NCI-H1092 treated with DMSO at 0.1 percent for 48 hours (cell line): ENCODE data around the gene RHBDL1.
A peak's percentile ranks its signal among the peaks of the same experiment; 100 is the strongest.

Experiments
- DNase-seq: peaks from one replicate; lab custom pipeline; 2025; lab: John Stamatoyannopoulos, UW

The RHBDL1 gene

GRCh38 chr16:674968-675883 is at the start of gene RHBDL1:
Gene RHBDL1 (plus strand): TSS chr16:675671. CDS start chr16:675791, 120 bp downstream.
- no peak for DNase-seq

- DNase-seq: no peak
Observed at GRCh38 chr16:625977-626765, 49.3 kb upstream of the RHBDL1 start.

GRCh38 chr16:626787-627453 is 48.6 kb upstream of the RHBDL1 start:
- no peak for DNase-seq

DNA sequence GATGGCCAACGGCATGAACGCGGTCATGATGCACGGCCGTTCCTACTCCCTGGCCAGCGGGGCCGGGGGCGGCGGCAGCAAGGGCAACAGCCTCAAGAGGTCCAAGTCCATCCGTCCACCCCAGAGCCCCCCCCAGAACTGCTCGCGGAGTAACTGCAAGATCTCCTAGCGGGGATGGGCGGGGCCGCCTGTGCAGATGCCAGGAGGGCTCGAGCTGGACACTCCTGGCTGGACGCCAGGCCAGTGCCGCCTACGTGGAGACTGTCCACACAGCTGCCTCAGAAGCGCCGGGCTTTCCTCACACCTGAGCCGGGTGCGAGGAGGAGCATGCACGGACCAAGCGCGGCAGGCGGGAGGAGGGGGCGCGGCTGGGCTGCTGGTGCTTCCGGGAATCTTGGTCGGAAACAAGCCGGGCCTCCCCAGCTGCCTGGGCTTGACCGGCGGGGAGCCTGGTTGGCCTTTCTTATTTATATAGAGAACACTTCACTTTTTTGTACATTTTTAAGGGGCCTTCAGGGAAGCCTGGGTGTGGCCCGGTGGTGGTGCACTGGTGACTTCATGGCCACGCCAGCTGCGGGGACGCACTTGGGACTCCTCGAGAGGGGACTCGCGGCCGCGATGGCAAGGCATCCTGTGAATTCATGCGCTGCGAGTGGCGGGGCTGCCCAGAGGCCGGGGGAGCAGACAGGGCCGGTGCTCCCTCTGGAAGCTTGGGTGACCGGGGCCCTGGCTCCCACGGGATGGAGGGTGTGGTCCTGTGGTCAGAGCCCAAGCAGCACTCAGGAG is 47.8 kb upstream of the RHBDL1 start:
- DNase-seq: peak; percentile 16

- DNase-seq: no peak
Observed at GRCh38 chr16:628321-629061, 47.0 kb upstream of the RHBDL1 start.

DNA sequence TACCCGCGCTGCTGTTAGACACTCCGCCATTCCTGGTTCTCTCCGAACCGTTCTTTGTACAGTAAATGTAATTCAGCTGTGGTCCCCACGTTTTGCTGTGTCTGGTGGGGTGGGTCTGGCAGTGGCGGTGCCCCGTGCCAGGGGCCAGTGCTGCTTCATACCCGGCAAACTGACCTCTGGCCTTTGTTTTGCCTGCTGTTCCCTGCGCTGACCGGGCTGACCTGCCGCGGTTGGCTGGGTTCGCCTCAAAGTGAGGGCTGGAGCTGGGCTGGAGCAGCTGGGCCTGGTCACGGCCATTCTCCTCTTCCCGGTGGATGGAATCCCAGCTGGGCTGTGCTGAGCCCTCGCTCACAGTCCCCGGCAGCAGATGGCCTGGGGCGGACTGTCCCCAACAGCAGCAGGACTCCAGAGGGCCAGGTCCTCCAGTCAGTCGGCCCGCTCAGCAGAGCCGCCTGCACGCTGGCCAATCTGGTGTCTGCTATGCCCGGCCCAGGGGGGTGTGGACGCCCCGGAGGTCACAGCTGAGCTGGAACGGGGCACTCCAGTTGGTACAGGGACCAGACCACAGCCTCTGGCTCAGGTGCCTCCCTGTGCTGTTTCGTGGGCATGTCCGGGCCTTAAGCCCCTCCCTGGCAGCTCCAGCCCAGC is 46.2 kb upstream of the RHBDL1 start:
- DNase-seq: no peak

DNA sequence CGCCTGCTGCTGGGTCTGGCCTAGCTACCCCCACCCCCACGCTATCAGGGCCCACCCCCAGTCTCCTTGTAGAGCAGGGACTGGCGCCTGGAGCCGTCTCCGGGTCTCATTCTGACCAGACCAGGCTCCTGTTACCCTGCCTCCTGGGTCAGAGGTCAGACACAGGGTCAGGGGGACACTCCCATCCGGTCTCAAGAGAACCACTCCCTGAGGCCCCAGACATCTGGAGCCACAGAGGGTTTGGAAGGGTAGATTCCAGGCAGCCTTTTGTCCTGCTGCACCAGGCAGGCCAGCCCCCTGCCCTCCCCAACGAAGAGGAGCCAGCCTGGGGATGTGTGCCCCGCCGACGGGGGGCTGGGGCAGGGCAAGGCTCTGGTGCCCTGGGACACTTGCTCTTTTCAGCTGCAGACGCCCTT is 45.6 kb upstream of the RHBDL1 start:
- DNase-seq: no peak

- no peak for DNase-seq
Observed at GRCh38 chr16:630249-630814, 45.1 kb upstream of the RHBDL1 start.

DNA sequence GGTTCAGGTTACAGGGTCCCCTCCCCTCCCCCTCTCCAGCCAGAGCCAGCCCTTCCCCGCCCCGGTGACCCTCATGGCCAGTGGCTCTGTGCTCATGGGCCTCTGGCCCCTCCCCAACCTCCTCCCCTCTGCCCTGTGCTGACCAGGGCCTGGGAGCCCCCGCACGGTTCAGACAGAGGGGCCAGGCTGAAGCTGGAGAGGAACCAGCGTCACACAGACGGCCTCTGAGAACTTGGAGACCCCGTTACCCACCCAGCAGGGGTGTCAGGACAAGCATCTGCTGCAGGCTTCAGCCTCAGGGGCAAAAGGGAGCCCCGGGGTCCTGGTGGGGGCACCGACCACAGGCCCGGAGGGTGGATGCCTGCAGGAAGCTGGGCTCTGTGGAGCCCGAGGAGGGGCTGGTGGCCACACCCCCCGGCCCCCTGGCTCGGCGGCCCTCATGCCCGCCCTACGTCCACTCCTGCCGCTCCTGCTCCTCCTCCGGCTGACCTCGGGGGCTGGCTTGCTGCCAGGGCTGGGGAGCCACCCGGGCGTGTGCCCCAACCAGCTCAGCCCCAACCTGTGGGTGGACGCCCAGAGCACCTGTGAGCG is 44.6 kb upstream of the RHBDL1 start, which contains the start of gene WFIKKN1:
WFIKKN1 (plus strand) TSS at position 171 of the 591 bp plus-strand sequence; CDS start at position 440, 269 bp downstream.
- DNase-seq: no peak

DNA sequence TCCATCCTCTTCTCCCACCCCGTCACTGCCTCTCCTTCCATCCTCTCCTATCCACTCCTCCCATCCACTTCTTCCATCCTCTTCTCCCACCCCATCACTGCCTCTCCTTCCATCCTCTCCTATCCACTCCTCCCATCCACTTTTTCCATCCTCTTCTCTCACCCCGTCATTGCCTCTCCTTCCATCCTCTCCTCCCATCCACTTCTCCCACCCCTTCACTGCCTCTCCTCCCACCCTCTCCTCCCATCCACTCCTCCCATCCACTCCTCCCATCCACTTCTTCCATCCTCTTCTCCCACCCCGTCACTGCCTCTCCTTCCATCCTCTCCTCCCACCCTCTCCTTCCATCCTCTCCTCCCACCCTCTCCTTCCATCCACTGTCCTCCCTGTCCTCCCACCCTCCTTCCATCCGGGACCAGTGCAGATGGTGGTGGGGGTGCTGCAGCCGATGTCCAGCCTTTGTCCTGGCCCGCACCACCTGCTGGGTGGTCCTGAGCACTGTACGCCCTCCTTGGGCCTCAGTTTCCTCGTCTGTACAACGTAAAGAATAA is 43.6 kb upstream of the RHBDL1 start:
- DNase-seq: no peak

DNA sequence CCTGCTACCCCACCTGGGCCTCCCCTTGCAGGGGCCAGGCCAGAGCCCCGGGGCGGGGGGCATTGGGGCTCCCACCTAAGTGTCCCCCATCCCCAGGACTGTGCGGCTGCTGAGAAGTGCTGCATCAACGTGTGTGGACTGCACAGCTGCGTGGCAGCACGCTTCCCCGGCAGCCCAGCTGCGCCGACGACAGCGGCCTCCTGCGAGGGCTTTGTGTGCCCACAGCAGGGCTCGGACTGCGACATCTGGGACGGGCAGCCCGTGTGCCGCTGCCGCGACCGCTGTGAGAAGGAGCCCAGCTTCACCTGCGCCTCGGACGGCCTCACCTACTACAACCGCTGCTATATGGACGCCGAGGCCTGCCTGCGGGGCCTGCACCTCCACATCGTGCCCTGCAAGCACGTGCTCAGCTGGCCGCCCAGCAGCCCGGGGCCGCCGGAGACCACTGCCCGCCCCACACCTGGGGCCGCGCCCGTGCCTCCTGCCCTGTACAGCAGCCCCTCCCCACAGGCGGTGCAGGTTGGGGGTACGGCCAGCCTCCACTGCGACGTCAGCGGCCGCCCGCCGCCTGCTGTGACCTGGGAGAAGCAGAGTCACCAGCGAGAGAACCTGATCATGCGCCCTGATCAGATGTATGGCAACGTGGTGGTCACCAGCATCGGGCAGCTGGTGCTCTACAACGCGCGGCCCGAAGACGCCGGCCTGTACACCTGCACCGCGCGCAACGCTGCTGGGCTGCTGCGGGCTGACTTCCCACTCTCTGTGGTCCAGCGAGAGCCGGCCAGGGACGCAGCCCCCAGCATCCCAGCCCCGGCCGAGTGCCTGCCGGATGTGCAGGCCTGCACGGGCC is 42.8 kb upstream of the RHBDL1 start:
- DNase-seq: no peak

DNA sequence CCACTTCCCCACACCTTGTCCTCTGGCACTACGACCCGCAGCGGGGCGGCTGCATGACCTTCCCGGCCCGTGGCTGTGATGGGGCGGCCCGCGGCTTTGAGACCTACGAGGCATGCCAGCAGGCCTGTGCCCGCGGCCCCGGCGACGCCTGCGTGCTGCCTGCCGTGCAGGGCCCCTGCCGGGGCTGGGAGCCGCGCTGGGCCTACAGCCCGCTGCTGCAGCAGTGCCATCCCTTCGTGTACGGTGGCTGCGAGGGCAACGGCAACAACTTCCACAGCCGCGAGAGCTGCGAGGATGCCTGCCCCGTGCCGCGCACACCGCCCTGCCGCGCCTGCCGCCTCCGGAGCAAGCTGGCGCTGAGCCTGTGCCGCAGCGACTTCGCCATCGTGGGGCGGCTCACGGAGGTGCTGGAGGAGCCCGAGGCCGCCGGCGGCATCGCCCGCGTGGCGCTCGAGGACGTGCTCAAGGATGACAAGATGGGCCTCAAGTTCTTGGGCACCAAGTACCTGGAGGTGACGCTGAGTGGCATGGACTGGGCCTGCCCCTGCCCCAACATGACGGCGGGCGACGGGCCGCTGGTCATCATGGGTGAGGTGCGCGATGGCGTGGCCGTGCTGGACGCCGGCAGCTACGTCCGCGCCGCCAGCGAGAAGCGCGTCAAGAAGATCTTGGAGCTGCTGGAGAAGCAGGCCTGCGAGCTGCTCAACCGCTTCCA is 42.0 kb upstream of the RHBDL1 start:
- no peak for DNase-seq

DNA sequence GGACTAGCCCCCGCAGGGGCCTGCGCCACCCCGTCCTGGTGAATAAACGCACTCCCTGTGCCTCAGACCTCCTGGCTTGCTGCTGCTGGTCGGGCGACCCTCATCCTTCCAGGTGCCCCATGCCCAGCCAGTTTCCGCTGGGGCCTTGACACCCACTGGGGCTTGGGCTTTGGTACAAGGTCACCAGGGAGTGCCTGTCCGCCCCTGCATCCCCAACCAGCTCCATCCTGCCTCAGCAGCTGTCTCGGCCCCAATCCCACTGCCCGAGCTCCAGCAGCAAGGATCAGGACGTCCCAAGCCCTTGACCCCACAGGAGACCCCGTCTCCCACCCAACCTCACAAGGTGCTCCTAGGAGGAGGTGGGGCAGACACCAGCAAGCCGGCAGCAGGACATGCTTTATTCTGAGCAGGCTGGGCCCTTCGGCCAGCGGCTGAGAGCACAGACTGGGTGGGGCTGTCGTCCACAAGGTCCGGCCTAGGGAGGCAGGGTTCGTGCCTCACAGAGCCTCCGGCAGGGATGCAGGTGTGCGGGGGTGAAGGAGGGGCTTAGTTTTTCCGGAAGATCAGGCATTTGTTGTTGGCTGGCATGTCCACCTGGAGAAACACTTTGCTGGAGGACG is 41.3 kb upstream of the RHBDL1 start:
- DNase-seq: no peak

GRCh38 chr16:634996-635395 is 40.5 kb upstream of the RHBDL1 start:
- no peak for DNase-seq

GRCh38 chr16:635573-636205 is 39.8 kb upstream of the RHBDL1 start:
- no peak for DNase-seq

GRCh38 chr16:636206-637080 is 39.0 kb upstream of the RHBDL1 start, which contains the start of gene METTL26:
Gene METTL26 (minus strand): TSS chr16:636305. CDS start chr16:636290, 15 bp downstream.
- DNase-seq: peak; percentile 93
